Jurkat, Clone E6-1 (cell line): ENCODE measurements around the gene SMTNL1.

Experiments
- DNase-seq: peaks from one replicate; pipeline ENCODE4 v3.0.0-alpha.2; 2011; ENCODE audit warnings: low read depth, low spot score
- H3K4me3 ChIP-seq: 2 replicates; pipeline ENCODE4 v1.5.1; 2011; ENCODE audit warnings: mild to moderate bottlenecking, low read length, control low read depth, moderate library complexity

Gene SMTNL1

DNA sequence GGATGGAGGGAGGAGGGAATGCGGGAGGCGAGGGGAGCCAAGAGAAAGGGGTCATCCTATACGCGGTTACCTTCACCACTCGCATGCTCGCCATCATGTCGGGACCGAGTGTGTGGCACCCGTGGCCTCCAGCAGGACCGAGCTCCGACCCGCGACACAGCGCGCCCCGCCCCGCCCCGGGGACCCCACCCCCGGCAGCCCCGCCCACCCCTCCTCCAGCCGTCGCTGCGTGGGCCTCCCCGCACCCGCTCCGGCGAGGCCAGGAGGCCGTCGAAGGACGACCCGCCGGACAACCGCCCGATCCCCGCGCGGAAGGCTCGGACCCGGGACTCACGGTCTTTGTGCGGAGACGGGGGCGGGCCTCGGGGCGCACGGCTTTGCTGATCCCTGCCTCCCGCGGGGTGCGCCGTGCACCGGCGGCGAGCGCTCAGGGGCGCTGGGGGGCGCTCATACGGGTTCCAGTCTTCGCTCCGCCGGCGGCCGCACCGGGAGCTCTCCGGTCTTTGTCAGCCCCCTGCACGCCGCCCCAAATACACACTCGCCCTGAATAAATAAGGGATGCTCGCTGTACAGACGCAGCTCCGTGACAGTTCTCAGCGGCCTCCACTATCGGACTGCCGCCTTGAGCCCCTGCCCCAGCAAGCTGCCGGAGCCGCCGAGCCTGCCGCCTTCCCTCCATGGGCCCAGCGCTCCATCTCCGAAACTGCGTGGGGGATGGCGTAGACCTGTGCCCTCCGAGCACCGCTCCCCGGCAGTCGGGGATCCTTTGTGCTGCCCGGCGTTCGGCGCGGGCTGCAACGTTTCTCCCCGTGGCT, 30.3 kb downstream of the SMTNL1 start, which contains the start of gene UBE2L6:
Gene UBE2L6 (minus strand): TSS at position 158 of the 815 bp plus-strand sequence. CDS start 61 bp downstream, at position 97.
- peak within 1 kb of the TSS; percentile 89 for H3K4me3 ChIP-seq
- peak; percentile 37 for DNase-seq

DNA sequence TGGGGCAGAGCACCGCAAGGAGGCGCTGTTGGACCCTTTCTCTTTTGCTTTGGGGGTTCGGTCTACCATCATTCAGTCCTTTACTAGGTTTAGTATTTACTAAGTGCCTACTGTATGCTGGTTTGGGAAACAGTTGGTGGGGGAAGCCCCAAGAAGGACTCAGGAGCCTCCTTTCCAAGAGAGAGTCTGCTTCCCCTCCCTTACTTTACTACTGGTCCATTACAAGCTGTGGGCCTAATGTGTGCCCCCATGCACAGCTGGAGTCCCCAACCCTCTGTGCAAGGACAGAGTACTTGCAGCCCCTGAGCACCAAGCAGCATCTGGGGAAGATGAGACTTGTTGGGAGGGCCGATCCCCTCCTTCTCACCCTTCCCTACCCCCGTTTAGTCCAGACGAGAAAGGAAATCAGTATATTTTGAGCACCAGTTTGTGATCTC, 31.0 kb downstream of the SMTNL1 start:
- DNase-seq: peak; percentile 74

DNA sequence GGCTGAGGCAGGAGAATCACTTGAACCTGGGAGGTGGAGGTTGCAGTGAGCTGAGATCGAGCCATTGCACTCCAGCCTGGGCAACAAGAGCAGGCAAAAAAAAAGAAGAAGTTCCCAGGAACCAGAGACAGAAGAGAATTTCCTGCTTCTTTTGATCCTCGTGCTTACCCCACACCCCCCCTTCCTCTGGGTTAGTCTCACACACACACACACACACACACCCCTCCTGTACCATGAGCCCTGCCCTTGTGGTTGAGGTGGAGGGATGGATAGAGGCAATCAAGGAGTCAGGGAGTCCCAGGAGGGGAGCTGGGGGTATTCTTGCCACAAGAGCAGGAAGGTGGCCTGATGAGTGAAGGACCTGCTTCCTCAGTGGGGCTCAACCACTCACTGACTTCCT, 34.2 kb downstream of the SMTNL1 start:
- peak; percentile 59 for DNase-seq
- no peak overlapping the region for H3K4me3 ChIP-seq

More for the DNA sequence above, 31.0 kb downstream of the SMTNL1 start:
- peak overlapping the region; percentile 89 for H3K4me3 ChIP-seq

DNA sequence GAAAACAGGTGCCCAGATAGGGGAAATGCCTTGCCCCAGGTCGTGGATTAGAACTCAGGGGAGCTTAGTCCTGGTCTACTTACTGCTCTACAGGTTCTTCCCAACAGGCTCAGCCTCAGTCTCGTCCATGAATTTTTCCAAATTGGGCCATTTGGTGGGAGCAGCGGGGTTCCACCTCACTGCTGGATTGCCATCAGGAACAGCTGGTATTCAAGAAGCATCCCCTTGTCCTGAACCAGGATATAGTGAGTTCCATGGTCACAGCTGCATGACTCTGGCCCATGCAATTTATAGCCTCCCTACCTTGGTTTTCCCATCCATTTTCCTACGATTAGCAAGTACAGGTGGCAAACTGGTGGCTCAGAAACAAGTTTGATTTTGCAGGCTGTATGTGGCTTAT, 36.7 kb downstream of the SMTNL1 start:
- H3K4me3 ChIP-seq: no peak overlapping the region
- no peak for DNase-seq

DNA sequence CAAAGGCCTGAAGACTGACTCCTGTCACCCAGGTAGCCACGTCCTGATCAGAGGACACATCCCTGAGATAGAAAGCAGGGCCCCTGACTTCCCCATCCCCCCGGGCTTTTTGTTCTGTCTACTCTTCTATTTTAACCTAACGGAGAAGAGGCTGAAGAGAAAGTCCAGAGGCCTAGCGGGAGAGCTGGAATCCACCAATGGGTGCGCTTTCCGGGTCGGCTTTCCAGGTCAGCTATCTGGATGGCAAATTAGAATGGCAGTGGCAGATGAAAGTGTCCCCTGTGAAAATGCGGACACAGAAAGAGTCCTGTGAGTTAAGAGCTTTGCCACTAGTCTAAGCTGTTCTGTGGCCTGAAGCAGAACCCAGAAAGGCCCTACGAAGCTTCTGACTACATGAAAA, 46.9 kb downstream of the SMTNL1 start:
- no peak for DNase-seq
- no peak overlapping the region for H3K4me3 ChIP-seq

DNA sequence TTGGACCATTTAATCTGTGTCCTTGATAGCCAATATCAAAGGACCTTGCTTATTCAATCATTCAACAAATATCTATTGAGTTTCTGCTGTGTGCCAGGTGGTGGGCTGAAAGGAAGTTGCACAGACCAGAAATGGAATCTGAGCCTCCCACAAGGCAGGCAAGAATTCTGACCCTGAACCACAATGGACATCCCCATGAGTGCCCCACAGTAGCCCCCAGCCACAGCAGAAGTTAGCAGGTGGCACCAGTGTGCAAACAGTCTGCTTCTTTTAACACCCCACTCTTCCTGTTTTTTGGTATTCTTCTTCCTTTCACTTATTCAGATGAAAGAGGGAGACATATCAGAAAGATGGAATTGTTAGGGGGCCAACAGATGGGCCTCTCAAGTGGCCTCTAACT, 47.9 kb downstream of the SMTNL1 start:
- no peak overlapping the region for H3K4me3 ChIP-seq
- DNase-seq: no peak

DNA sequence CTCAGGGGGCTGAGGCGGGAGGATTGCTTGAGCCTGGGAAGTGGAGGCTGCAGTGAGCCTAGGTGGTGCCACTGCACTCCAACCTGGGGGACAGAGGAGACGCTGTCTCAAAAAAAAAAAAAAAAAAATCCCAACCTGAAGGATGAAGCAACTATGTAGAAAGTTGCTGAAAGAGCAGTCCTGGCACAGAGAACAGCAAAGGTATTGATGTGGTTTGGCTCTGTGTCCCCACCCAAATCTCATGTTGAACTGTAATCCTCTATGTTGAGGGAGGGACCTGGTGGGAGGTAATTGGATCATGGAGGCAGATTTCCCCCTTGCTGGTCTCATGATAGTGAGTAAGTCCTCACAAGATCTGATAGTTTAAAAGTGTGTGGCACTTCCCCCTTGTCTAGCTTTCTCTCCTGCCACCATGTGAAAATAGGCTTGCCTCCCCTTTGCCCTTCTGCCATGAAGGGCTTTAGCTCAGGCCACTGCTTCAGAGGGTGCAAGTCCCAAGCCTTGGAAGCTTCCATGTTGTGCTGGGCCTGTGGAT, 49.4 kb downstream of the SMTNL1 start:
- H3K4me3 ChIP-seq: no peak overlapping the region
- DNase-seq: no peak

DNA sequence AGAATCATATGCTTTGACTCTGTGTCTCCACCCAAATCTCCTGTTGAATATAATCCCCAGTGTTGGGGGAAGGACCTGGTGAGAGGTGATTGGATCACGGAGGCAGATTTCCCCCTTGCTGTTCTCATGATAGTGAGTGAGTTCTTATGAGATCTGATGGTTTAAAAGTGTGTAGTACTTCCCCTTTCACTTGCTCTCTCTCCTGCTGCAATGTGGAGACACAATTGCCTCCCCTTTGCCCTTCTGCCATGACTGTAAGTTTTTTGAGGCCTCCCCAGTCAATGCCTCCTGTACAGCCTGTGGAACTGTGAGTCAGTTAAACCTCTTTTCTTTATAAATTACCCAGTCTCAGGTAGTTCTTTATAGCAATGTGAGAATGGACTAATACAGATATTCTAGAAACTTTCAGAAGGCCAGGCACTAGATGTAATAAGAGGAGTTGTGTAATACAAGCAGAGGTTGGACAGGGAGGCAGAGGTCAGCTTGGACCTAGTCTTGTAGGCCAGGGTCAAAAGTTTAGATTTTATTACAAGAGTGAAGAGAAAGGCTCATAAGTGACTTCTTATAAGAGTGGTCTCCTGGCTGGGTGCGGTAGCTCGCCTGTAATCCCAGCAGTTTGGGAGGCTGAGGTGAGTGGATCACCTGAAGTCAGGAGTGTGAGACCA, 50.8 kb downstream of the SMTNL1 start:
- no peak for DNase-seq
- H3K4me3 ChIP-seq: no peak overlapping the region

DNA sequence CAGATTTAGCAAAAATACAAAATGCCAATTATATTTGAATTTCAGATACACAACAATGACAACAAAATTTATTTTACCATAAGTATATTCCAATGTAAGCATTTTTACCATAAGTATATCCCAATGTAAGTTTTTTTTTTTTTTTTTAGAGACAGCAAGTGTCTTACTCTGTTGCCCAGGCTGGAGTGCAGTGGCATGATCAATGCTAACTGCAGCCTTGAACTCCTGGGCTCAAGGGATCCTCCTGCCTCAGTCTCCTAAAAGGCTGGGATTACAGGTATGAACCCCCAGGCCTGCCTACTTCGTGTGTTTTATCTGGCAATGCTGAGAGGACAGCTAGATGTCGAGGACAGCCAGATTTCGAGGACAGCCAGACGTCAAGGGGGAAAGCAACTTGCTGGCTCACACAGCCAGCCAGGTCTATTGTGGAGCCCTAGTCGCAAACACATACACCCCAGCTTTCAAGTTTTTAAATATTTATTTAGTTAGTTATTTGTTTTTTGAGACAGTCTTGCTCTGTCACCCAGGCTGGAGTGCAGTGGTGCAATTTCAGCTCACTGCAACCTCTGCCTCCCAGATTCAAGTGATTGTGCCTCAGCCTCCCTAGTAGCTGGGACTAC, 59.0 kb downstream of the SMTNL1 start:
- no peak for DNase-seq
- H3K4me3 ChIP-seq: no peak overlapping the region

DNA sequence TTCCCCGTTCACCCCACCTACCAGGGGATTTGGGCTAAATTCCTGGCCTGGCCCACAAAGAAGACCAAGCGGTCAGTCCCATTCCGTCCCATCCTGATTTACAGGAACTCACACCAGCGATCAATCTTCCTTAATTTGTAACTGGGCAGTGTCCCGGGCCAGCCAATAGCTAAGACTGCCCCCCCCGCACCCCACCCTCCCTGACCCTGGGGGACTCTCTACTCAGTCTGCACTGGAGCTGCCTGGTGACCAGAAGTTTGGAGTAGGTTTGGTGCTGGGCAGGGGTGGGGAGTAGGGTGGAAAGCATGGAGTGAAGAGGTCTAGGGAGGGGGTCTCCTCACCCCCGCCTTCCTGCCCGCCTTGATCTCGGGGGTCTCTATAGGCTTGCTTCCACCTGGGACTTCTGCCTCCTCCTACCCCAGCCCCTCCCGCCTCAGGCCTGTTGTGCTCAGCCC, 60.1 kb downstream of the SMTNL1 start, which contains the start of gene SERPING1:
Gene SERPING1 (plus strand): TSS at position 225 of the 455 bp plus-strand sequence. CDS start 586 bp downstream, outside the sequence.
- H3K4me3 ChIP-seq: no peak within 1 kb of the TSS
- DNase-seq: no peak

DNA sequence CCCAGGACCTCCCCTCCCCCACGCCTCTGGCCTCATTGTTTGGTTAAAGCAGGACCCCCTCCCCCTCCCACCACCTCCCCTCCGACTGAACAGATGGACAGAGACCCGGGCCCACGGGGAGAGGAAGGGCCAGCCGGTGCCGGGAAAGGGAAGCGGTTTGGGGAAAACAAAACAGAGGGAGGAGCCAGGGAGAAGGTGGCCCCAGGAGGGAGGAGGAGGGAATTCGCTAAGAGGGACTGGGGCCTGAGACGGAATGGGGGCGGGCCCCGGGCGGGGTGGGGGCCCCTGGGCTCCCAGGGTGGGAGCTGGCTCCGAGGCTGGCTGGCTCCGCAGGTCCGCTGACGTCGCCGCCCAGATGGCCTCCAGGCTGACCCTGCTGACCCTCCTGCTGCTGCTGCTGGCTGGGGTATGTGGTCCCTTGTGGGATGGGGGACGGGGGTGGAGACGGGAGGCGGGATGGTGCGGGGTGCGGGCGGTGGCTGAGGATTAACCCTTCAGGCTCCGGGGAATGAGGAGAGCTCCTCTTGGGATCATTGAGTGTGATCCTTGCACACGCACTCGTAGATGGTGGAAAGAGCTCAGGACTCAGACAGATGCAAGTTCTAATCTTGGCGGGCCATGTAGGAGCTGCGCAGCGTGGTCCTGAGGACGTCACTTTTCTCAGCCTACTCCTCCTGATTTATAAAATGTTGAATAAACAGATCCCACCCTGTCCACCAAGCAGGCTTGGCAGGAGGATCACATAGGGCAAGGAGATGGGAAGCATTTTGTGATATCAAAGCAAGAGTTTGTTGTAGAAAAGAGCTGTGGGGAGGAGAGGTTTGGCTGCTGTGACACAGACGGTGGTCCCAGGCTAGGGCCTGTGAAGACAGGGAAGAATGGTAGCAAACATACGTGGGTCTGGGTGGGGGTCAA, 60.8 kb downstream of the SMTNL1 start:
- no peak for DNase-seq
- no peak overlapping the region for H3K4me3 ChIP-seq

DNA sequence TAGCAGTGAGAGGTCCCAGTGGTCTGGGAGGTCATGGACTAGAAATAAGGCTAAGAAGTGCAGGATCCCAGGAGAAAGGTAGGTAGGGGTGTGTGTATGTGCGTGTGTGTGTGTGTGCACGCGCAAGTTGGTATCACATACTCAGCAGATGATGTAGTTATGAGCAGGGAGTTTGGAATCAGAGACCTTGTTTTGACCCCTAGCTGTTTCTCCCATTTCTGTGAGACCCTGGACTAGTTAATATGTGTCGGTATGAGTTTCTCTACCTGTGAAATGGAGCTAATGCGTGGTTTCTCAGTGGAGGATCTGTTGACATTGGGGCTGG, 61.4 kb downstream of the SMTNL1 start:
- DNase-seq: no peak
- H3K4me3 ChIP-seq: no peak overlapping the region

DNA sequence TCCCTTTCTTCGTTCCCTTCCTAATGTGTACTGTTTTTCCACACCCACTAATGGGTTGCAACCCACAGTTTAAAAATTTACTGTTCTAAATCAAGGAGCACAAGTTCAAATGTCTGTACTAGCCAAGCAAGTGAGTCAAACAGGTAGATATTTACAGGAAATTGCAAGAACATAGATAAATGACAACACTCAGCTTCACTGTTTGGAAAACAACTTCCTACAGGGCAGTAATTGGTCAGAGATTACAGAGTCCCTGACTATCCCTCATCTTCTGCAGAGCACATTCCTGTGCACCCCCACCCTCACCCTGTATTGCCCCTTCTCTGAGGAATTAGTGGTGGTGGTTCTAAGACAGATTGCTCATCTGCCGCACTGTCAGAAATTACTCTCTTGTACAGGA, 62.0 kb downstream of the SMTNL1 start:
- H3K4me3 ChIP-seq: no peak overlapping the region
- DNase-seq: no peak
